GM12891 (cell line): ENCODE measurements around the gene CDH4.

Experiments used
- DNase-seq: peaks from one replicate; pipeline ENCODE4 v3.0.0; 2011; ENCODE audit warnings: low spot score; ENCODE audit not compliant: insufficient read length
- FAIRE-seq: peaks from 2 replicates; lab custom pipeline; 2011; peaks lifted over from hg19 to GRCh38; lab: Jason Lieb, UNC
- PAX5 ChIP-seq: IDR thresholded peaks from 2 replicates; pipeline ENCODE4 v1.6.1; 2011; ENCODE audit warnings: low read length, moderate library complexity, mild to moderate bottlenecking; ENCODE audit not compliant: insufficient read depth, severe bottlenecking
- POLR2A ChIP-seq: IDR thresholded peaks from 2 replicates; pipeline ENCODE4 v1.6.1; 2011; ENCODE audit warnings: low read depth, low read length, control low read depth
- POLR2AphosphoS5 ChIP-seq: IDR thresholded peaks from 2 replicates; pipeline ENCODE4 v1.6.1; 2011; ENCODE audit warnings: low read depth, low read length, control low read depth
- POU2F2 ChIP-seq: IDR thresholded peaks from 2 replicates; pipeline ENCODE4 v1.6.1; 2011; ENCODE audit warnings: low read depth, mild to moderate bottlenecking, control low read depth, low read length, moderate library complexity
- SPI1 ChIP-seq: IDR thresholded peaks from 2 replicates; pipeline ENCODE4 v1.6.1; 2011; ENCODE audit warnings: low read depth, low read length, control low read depth
- TAF1 ChIP-seq: IDR thresholded peaks from 2 replicates; pipeline ENCODE4 v1.6.1; 2011; ENCODE audit warnings: low read depth, low read length, control low read depth

The CDH4 gene

GRCh38 chr20:61725966-61726365, 473.9 kb downstream of the CDH4 start:
- no peak for DNase-seq
- FAIRE-seq: no peak
- TF ChIP-seq SPI1 (no peak), POLR2AphosphoS5 (no peak), TAF1 (no peak), PAX5 (no peak), POLR2A (no peak), POU2F2 (no peak)

GRCh38 chr20:61726979-61727378, 474.9 kb downstream of the CDH4 start:
- DNase-seq (no peak), FAIRE-seq (no peak)
- no peak for TF ChIP-seq PAX5
- TF ChIP-seq POU2F2: no peak
- TF ChIP-seq POLR2A: no peak
- TF ChIP-seq TAF1: no peak
- TF ChIP-seq SPI1: no peak
- TF ChIP-seq POLR2AphosphoS5: no peak

- FAIRE-seq (no peak), DNase-seq (no peak)
These were observed 475.7 kb downstream of the CDH4 start for GRCh38 chr20:61727761-61728160.

DNA sequence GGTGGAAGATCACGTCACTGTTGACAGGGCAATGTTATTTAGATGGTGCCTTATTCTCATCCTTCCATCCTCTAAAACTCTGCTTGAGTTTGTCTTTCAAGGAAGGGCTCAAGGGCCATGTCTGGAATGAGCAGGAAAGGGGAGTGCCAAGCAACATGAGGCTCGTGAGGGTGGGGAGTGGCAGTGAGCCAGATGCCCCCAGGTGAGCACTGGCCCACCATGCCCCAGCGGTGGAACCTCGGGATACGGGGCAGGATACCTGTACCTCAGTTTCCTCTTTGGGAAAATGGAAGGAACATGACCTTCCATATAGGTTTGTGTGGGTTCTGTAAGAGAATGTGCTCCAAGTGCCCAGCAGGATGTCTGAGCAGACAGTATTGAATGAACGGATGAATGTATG, 476.3 kb downstream of the CDH4 start:
- TF ChIP-seq POU2F2: no peak
- no peak for TF ChIP-seq POLR2A
- TF ChIP-seq POLR2AphosphoS5: no peak
- no peak for TF ChIP-seq SPI1
- no peak for TF ChIP-seq PAX5
- no peak for TF ChIP-seq TAF1
- DNase-seq (no peak), FAIRE-seq (no peak)

More at GRCh38 chr20:61727761-61728160, 475.7 kb downstream of the CDH4 start:
- no peak for TF ChIP-seq PAX5
- no peak for TF ChIP-seq POLR2AphosphoS5
- TF ChIP-seq POU2F2: no peak
- TF ChIP-seq POLR2A: no peak
- no peak for TF ChIP-seq SPI1
- no peak for TF ChIP-seq TAF1

DNA sequence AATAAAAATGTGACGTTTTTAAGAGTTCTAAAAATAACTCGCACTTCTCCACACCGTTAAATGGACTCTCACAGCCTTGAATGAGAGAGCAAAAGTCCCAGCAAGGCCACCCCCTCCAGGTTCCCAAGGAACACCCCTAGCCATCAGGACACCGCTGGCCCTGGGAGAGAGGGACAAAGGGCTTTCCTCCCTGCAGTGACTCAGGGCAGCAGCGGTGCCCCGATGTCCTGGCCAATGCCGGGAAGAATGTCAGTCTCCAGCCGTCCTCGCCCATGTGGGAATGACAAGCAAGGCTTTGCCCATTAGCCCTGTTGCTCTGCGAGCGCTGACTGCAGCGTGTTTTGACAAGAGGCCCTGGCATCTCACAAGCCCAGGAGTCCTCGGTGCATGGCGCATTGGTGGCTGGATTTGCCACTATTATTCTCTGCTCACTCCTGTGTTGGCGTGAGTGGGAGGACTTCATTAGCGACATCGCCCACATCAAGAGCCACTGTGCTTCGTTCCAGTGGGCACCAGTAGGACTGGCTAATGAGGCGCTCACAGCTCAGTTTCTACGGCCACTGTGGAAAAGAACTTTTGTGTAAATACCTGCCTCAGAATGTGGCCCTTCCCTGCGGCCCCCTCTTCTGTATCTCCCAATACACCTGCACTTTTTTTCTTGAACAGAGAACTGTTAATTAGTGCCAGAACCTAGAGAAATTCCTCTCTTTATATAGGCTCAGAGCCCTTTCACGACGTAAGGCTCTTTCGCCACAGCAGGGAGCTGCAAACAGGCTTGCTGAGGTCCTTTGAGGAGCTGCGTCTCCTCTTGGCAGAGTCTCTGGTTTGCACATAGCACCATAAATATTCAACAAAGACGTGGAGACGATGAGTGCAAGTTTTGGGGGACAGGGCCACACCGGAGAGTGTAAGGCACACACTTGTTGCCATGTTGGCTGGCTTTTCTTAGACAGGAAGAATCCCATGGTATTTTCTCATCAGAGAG, 477.0 kb downstream of the CDH4 start:
- no peak for FAIRE-seq
- no peak for TF ChIP-seq SPI1
- no peak for TF ChIP-seq PAX5
- no peak for TF ChIP-seq POU2F2
- no peak for TF ChIP-seq TAF1
- TF ChIP-seq POLR2A: no peak
- no peak for TF ChIP-seq POLR2AphosphoS5
- no peak for DNase-seq

DNA sequence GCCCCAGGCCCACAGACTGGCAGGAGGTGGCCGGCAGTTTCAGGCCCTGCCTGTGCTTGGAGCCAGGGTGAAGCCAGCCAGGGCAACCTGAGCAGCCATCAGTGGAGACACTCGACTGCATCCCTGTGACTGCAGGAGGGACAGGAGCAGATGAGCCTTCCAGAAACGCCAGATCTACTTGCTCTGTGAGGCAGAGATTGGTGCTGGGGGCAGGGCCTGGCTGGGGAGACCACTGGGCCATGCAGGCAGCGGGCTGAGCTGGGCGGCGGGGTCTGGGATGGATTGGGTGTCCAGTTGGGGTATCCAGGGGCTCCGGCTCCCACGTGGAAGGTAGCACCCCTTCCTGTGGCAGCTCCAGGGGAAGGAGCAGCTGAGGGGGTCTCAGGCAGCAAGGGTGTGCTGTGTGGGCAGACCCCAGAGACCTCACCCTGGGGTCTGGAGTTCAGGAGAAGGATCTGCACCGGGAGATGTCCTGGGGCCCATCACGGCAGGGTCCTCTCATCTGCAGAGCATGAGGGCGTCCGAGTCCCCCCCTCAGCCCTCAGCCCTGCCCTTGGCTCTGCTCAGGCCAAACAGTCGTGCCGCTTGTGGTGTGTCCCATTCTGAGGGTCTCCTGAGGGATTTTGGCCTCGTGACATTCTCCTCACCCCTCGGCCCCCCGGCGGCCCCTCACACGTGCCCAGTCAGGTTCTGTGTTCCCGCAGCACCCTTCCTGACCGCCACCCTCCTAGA, 478.7 kb downstream of the CDH4 start:
- FAIRE-seq: no peak
- TF ChIP-seq TAF1 (no peak), POLR2A (no peak)
- no peak for DNase-seq

- TF ChIP-seq TAF1 (no peak), POLR2AphosphoS5 (no peak), POLR2A (no peak), SPI1 (no peak), PAX5 (no peak), POU2F2 (no peak)
- FAIRE-seq: no peak
- no peak for DNase-seq
These were observed 479.5 kb downstream of the CDH4 start for GRCh38 chr20:61731363-61732181.

DNA sequence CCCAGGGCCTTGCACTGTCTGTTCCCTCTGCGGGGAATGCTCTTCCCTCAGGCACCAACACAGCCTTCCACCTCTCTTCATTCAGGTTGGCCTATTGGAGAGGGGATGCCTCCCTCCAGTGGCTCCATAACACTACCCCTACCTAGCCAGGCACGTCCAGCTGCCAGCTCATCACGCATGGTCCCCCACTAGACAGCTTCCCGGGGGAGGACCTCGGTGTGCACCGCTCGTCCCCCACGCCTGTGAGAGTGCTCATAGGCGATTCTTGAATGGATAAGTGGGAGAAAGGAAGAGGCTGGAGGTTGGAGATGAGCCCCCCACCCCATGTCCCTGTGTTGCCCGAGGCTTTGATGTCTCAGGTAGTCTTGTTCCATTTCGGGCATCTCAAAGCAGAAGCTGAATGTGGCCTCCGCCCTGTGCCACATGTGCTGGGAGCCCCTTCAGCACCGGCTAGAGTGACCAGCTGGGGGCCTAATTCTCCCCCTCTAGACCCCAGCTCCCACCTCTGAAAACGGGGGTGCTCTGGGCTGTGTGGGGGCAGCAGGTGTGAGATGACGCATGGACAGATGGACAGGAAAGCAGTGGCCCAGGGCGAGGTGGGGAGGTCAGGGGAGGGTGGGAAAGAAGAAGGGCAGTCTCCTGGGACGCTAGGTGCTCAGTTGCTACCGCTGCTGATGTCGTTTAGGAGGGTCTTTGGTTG, 480.6 kb downstream of the CDH4 start:
- no peak for TF ChIP-seq TAF1
- TF ChIP-seq POLR2A: no peak
- no peak for TF ChIP-seq POU2F2
- TF ChIP-seq POLR2AphosphoS5: no peak
- no peak for TF ChIP-seq SPI1
- no peak for TF ChIP-seq PAX5
- DNase-seq: no peak
- FAIRE-seq: no peak
